ENCODE measurements around the gene MBNL2.

Gene MBNL2

GRCh38 chr13:97255515-97256021, 33.4 kb downstream of the MBNL2 start:
- DNase-seq: no peak

GRCh38 chr13:97256343-97256783, 34.2 kb downstream of the MBNL2 start:
- DNase-seq: no peak

GRCh38 chr13:97257228-97257755, 35.2 kb downstream of the MBNL2 start:
- no peak for DNase-seq

- DNase-seq: no peak
These were observed 36.0 kb downstream of the MBNL2 start for GRCh38 chr13:97257800-97258799.

- DNase-seq: no peak
These were observed 36.7 kb downstream of the MBNL2 start for GRCh38 chr13:97258801-97259200.

GRCh38 chr13:97259410-97259797, 37.3 kb downstream of the MBNL2 start:
- DNase-seq: no peak

GRCh38 chr13:97259798-97260714, 37.9 kb downstream of the MBNL2 start:
- DNase-seq: no peak

- no peak for DNase-seq
These were observed 39.3 kb downstream of the MBNL2 start for GRCh38 chr13:97261254-97262005.

GRCh38 chr13:97262058-97262457, 39.9 kb downstream of the MBNL2 start:
- DNase-seq: no peak

GRCh38 chr13:97263160-97263559, 41.0 kb downstream of the MBNL2 start:
- DNase-seq: no peak

GRCh38 chr13:97264663-97265062, 42.5 kb downstream of the MBNL2 start:
- no peak for DNase-seq

GRCh38 chr13:97266332-97266731, 44.2 kb downstream of the MBNL2 start:
- no peak for DNase-seq

GRCh38 chr13:97266772-97267417, 44.8 kb downstream of the MBNL2 start:
- no peak for DNase-seq

GRCh38 chr13:97267418-97268059, 45.4 kb downstream of the MBNL2 start:
- no peak for DNase-seq

GRCh38 chr13:97268772-97269171, 46.6 kb downstream of the MBNL2 start:
- no peak for DNase-seq

GRCh38 chr13:97269603-97270002, 47.5 kb downstream of the MBNL2 start:
- no peak for DNase-seq

GRCh38 chr13:97272526-97272925, 50.4 kb downstream of the MBNL2 start:
- no peak for DNase-seq

GRCh38 chr13:97273341-97273831, 51.3 kb downstream of the MBNL2 start:
- DNase-seq: no peak

GRCh38 chr13:97274829-97275649, 52.9 kb downstream of the MBNL2 start:
- DNase-seq: no peak

Measured in RPMI8226 (cell line).